IMR-90 (cell line): ENCODE results near the gene ALOXE3. TPM values are rescaled to one million over a fixed set of nuclear protein-coding genes. Genes with fewer than 3 reads are reported as not detected.

Source experiments
- ATAC-seq: fragments of 200-7000 bp; cut with Tn5 transposase; 2 replicates; pipeline ENCODE4 v1.9.1; 2020; ENCODE audit warnings: low read depth, mild to moderate bottlenecking, moderate library complexity
- BruUV-seq: library from RNA; stranded (reverse); fragments of 400-500 nt; replicated peaks from 2 replicates; lab custom pipeline; 2021; lab: Mats Ljungman, UMichigan
- CTCF ChIA-PET: fragments of 300-600 bp; formaldehyde crosslinking; extraction: SDS; loops from one replicate; lab custom pipeline; 2021; ENCODE audit warnings: antibody characterized with exemption; lab: Yijun Ruan, JAX
- POLR2A ChIA-PET: fragments of 300-600 bp; sonication (Branson Sonifier 250); formaldehyde crosslinking; loops from one replicate; lab custom pipeline; 2022; ENCODE audit warnings: antibody characterized with exemption; ENCODE audit not compliant: unreplicated experiment; lab: Charles Lee
- DNase-seq: peaks from one replicate; pipeline ENCODE4 v3.0.0; 2013
- H2AFZ ChIP-seq: replicated peaks from 2 replicates; pipeline ENCODE3; 2013; ENCODE audit warnings: low read length, mild to moderate bottlenecking; ENCODE audit not compliant: poor library complexity
- H2AK5ac ChIP-seq: 2 replicates; pipeline ENCODE4 v1.6.1; 2013; ENCODE audit warnings: low read depth, low read length, inconsistent platforms
- H2AK9ac ChIP-seq: replicated peaks from 2 replicates; pipeline ENCODE3; 2013; ENCODE audit warnings: mild to moderate bottlenecking, low read depth, low read length, moderate library complexity; ENCODE audit not compliant: poor library complexity
- H2BK120ac ChIP-seq: 2 replicates; pipeline ENCODE4 v1.6.1; 2013; ENCODE audit warnings: low read depth, low read length, inconsistent platforms
- H2BK15ac ChIP-seq: 3 replicates; pipeline ENCODE4 v1.6.1; 2013; ENCODE audit warnings: low read depth, low read length, inconsistent platforms
- H2BK20ac ChIP-seq: 2 replicates; pipeline ENCODE4 v1.6.1; 2013; ENCODE audit warnings: low read depth, mild to moderate bottlenecking, inconsistent platforms, low read length, moderate library complexity
- H2BK5ac ChIP-seq: 2 replicates; pipeline ENCODE4 v1.6.1; 2013; ENCODE audit warnings: mild to moderate bottlenecking, low read depth, low read length, inconsistent platforms; ENCODE audit not compliant: poor library complexity, severe bottlenecking
- H3K14ac ChIP-seq: replicated peaks from 2 replicates; pipeline ENCODE4 v1.6.1; 2013; ENCODE audit warnings: low read depth, low read length, inconsistent platforms
- H3K18ac ChIP-seq: 2 replicates; pipeline ENCODE4 v1.6.1; 2013; ENCODE audit warnings: low read depth, low read length, control low read depth
- H3K23ac ChIP-seq: 2 replicates; pipeline ENCODE4 v1.6.1; 2013; ENCODE audit warnings: low read depth, low read length, inconsistent platforms
- H3K27ac ChIP-seq: 2 replicates; pipeline ENCODE4 v1.5.1; 2013; ENCODE audit warnings: mild to moderate bottlenecking, control low read depth, low read length; ENCODE audit not compliant: insufficient read depth
- H3K27me3 ChIP-seq: 2 replicates; pipeline ENCODE4 v1.6.1; 2013; ENCODE audit warnings: low read length; ENCODE audit not compliant: control insufficient read depth, insufficient read depth
- H3K36me3 ChIP-seq: 2 replicates; pipeline ENCODE4 v1.6.1; 2013; ENCODE audit warnings: low read length, mixed read lengths; ENCODE audit not compliant: control insufficient read depth, insufficient read depth
- H3K4ac ChIP-seq: 2 replicates; pipeline ENCODE4 v1.6.1; 2013; ENCODE audit warnings: low read depth, low read length, inconsistent platforms
- H3K4me1 ChIP-seq: 2 replicates; pipeline ENCODE4 v1.6.1; 2013; ENCODE audit warnings: low read length, mixed read lengths; ENCODE audit not compliant: control insufficient read depth, insufficient read depth
- H3K4me2 ChIP-seq: 2 replicates; pipeline ENCODE4 v1.6.1; 2013; ENCODE audit warnings: low read depth, mild to moderate bottlenecking, control low read depth, low read length, moderate library complexity
- H3K4me3 ChIP-seq: 2 replicates; pipeline ENCODE4 v1.5.1; 2013; ENCODE audit warnings: low read depth, mild to moderate bottlenecking, control low read depth, low read length, moderate library complexity; ENCODE audit not compliant: insufficient read depth
- H3K56ac ChIP-seq: 2 replicates; pipeline ENCODE4 v1.6.1; 2013; ENCODE audit warnings: low read length, inconsistent platforms; ENCODE audit not compliant: insufficient read depth; ENCODE audit errors: extremely low read depth
- H3K79me1 ChIP-seq, 2 experiments: 2 replicates each; pipeline ENCODE4 v1.6.1; 2013; ENCODE audit warnings: low read length in 2 of 2, inconsistent platforms in 1 of 2, low read depth in 1 of 2
- H3K9ac ChIP-seq: 2 replicates; pipeline ENCODE4 v1.6.1; 2013; ENCODE audit warnings: low read depth, low read length, control low read depth
- H3K9me1 ChIP-seq: 2 replicates; pipeline ENCODE4 v1.6.1; 2013; ENCODE audit warnings: low read length, inconsistent platforms; ENCODE audit not compliant: insufficient read depth
- H3K9me3 ChIP-seq: 2 replicates; pipeline ENCODE4 v1.6.1; 2013; ENCODE audit warnings: low read length; ENCODE audit not compliant: control insufficient read depth, insufficient read depth
- H4K20me1 ChIP-seq: 2 replicates; pipeline ENCODE4 v1.6.1; 2013; ENCODE audit warnings: low read length, inconsistent platforms; ENCODE audit not compliant: insufficient read depth
- H4K5ac ChIP-seq: 2 replicates; pipeline ENCODE4 v1.6.1; 2013; ENCODE audit warnings: mild to moderate bottlenecking, low read depth, low read length, control low read depth
- H4K8ac ChIP-seq, 2 experiments: 2 replicates each; pipeline ENCODE4 v1.6.1; 2013; ENCODE audit warnings: low read depth in 2 of 2, low read length in 2 of 2, control low read depth in 1 of 2, inconsistent platforms in 1 of 2
- H4K91ac ChIP-seq: 2 replicates; pipeline ENCODE4 v1.6.1; 2013; ENCODE audit warnings: low read depth, low read length, inconsistent platforms; ENCODE audit not compliant: insufficient read depth
- CEBPB ChIP-seq: IDR thresholded peaks from 2 replicates; pipeline ENCODE4 v1.6.1; 2012; ENCODE audit warnings: low read depth, low read length, improper control_type of control experiment
- CHD1 ChIP-seq: IDR thresholded peaks from 2 replicates; pipeline ENCODE4 v1.6.1; 2012; ENCODE audit warnings: low read depth, low read length, improper control_type of control experiment
- FOS ChIP-seq: fragments of 150-350 bp; IDR thresholded peaks from 2 replicates; pipeline ENCODE4 v1.6.1; 2016; ENCODE audit warnings: low read depth, low read length
- MAFK ChIP-seq: IDR thresholded peaks from 2 replicates; pipeline ENCODE4 v1.6.1; 2012; ENCODE audit warnings: low read depth, low read length, improper control_type of control experiment
- MAZ ChIP-seq: IDR thresholded peaks from 2 replicates; pipeline ENCODE4 v1.6.1; 2012; ENCODE audit warnings: low read depth, mild to moderate bottlenecking, low read length, improper control_type of control experiment, moderate library complexity, borderline replicate concordance
- MXI1 ChIP-seq: IDR thresholded peaks from 2 replicates; pipeline ENCODE4 v1.6.1; 2012; ENCODE audit warnings: low read depth, mild to moderate bottlenecking, low read length, moderate library complexity, borderline replicate concordance
- NFE2L2 ChIP-seq: fragments of 150-350 bp; IDR thresholded peaks from 2 replicates; pipeline ENCODE4 v1.6.1; 2016; ENCODE audit warnings: low read depth, mild to moderate bottlenecking, low read length
- RAD21 ChIP-seq: IDR thresholded peaks from 2 replicates; pipeline ENCODE4 v1.6.1; 2012; ENCODE audit warnings: low read length, improper control_type of control experiment
- RCOR1 ChIP-seq: IDR thresholded peaks from 2 replicates; pipeline ENCODE4 v1.6.1; 2012; ENCODE audit warnings: mild to moderate bottlenecking, low read length, improper control_type of control experiment; ENCODE audit not compliant: insufficient replicate concordance
- SMC3 ChIP-seq: fragments of 150-350 bp; IDR thresholded peaks from 2 replicates; pipeline ENCODE4 v1.6.1; 2016; ENCODE audit warnings: low read depth, mild to moderate bottlenecking, antibody characterized with exemption, low read length, moderate library complexity
- WGBS, 2 experiments: methylation state at CpG; one replicate each; pipeline versions ENCODE4 v1.1.5 to v1.1.7; 2013; ENCODE audit warnings: missing lambda C conversion rate in 2 of 2; ENCODE audit not compliant: insufficient read length in 1 of 2; ENCODE audit errors: extremely low coverage in 2 of 2; 5-methylcytosine and 5-hydroxymethylcytosine counted together
- dilution Hi-C: fragments of 300-500 bp; cut with HindIII; formaldehyde crosslinking; loops from one replicate; pipeline ENCODE4 v1.14.3; 2018; ENCODE audit warnings: low sequenced_read_pairs; ENCODE audit not compliant: unreplicated experiment
- in situ Hi-C: fragments of 300-500 bp; cut with MboI; formaldehyde crosslinking; loops from 3 replicates; pipeline ENCODE4 v1.14.3; 2019; ENCODE audit warnings: low sequenced_read_pairs, inconsistent platforms, mixed read lengths
- intact Hi-C: fragments of 100-400 bp; cut with micrococcal nuclease; formaldehyde crosslinking; loops from 2 replicates; pipeline ENCODE4 v1.10.0; 2022
- polyA plus RNA-seq, 3 experiments: library from polyadenylated mRNA; depleted of rRNA; stranded (reverse); fragments of >200 nt; gene quantifications; 2 replicates each; pipeline ENCODE4 v1.2.3, GENCODE V29; 2012; ENCODE audit warnings: low replicate concordance in 1 of 3
- total RNA-seq: library from RNA; depleted of rRNA; stranded (reverse); fragments of >200 nt; gene quantifications from 2 replicates; pipeline ENCODE4 v1.2.3, GENCODE V29; 2012
- TF ChIP-seq, protein P1 (sequence below): fragments of 150-350 bp; IDR thresholded peaks from 2 replicates; pipeline ENCODE4 v1.6.1; 2016; ENCODE audit warnings: low read depth, mild to moderate bottlenecking, low read length, moderate library complexity, borderline replicate concordance
- TF ChIP-seq, protein P2 (sequence below): fragments of 150-350 bp; IDR thresholded peaks from 2 replicates; pipeline ENCODE4 v1.6.1; 2017; ENCODE audit warnings: mild to moderate bottlenecking, antibody characterized with exemption, low read length, low read depth
- TF ChIP-seq, protein P3 (sequence below): conservative IDR thresholded peaks from 2 replicates; pipeline ENCODE4 v1.5.1; 2012; ENCODE audit warnings: mild to moderate bottlenecking, low read depth, low read length, improper control_type of control experiment

The ALOXE3 gene
- total and polyA plus RNA-seq, 2 of the 4 experiments (the other 2 are of a cell fraction) = under 0.01 to 0.26 TPM

DNA sequence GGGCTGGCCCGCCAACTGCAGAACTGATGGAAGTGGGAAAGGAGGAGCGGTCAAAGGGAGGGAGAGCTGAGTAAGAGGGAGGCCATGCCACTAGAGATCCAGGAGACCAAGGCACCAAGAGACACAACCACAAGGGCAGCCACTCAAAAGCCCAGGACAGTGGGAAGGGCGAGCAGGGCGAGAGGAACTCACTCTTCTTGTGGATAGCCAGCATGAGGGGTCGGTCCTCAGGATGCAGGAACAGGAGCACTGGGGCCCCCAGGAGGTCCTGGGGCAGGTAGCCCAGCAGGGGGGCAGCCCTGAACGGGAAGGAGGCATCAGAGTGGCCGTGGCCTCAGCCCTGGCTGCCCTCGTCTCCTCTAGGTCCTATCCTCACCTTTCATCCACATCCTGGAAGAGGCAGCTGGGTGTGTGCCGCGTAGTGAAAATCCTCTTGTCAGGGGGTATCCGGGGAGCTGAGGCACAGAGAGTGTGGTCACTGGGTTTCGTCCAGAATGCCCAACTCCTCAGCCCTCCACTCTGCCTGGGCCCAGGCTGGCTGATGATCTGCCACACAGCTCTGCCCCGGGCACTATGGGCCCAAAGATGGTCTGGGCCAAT, 29.6 kb upstream of the ALOXE3 start:
- Histone ChIP-seq H3K56ac (no peak overlapping the region), H2BK15ac (no peak overlapping the region), H3K4ac (no peak overlapping the region), H2BK5ac (no peak overlapping the region), H3K27ac (no peak overlapping the region), H2AFZ (no peak overlapping the region), H3K4me3 (no peak overlapping the region), H3K4me1 (peaks cover 10% of the 10 kb centered on the region), H3K4me2 (no peak overlapping the region), H2BK20ac (no peak overlapping the region), H4K5ac (no peak overlapping the region), H2AK5ac (no peak overlapping the region), H2AK9ac (no peak overlapping the region), H3K9me3 (no peaks in the 10 kb centered on the region), H3K27me3 (no peaks in the 10 kb centered on the region), H2BK120ac (no peak overlapping the region), H4K20me1 (peaks cover 9% of the 10 kb centered on the region), H3K23ac (no peak overlapping the region), H3K18ac (no peak overlapping the region), H3K36me3 (peaks cover 53% of the 10 kb centered on the region), H3K9me1 (peaks cover 11% of the 10 kb centered on the region), H3K9ac (no peak overlapping the region), H3K79me1 (peaks cover 3 to 19% of the 10 kb centered on the region in 2 experiments; a peak in 2 of 4 replicates), H4K8ac (no peak overlapping the region), H3K14ac (no peak overlapping the region), H4K91ac (no peak overlapping the region)
- BruUV-seq = no TSS peak
- intact Hi-C loops = no loop called here
- CTCF ChIA-PET = interaction anchor here (0.6 kb wide), 1 partner anchor 28 kb away, joined by 3 read pairs; no protein-coding TSS in a partner anchor
- ATAC-seq = no peak
- POLR2A ChIA-PET = no interaction called here
- dilution Hi-C loops = no loop called here
- DNase-seq = no peak
- TF ChIP-seq, protein P1, sequence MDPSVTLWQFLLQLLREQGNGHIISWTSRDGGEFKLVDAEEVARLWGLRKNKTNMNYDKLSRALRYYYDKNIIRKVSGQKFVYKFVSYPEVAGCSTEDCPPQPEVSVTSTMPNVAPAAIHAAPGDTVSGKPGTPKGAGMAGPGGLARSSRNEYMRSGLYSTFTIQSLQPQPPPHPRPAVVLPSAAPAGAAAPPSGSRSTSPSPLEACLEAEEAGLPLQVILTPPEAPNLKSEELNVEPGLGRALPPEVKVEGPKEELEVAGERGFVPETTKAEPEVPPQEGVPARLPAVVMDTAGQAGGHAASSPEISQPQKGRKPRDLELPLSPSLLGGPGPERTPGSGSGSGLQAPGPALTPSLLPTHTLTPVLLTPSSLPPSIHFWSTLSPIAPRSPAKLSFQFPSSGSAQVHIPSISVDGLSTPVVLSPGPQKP = no peak
- TF ChIP-seq CHD1 (no peak), NFE2L2 (no peak), SMC3 (no peak), MXI1 (no peak), RCOR1 (no peak), RAD21 (no peak), MAFK (no peak), CEBPB (no peak), FOS (no peak), MAZ (no peak)
- TF ChIP-seq, protein P2, sequence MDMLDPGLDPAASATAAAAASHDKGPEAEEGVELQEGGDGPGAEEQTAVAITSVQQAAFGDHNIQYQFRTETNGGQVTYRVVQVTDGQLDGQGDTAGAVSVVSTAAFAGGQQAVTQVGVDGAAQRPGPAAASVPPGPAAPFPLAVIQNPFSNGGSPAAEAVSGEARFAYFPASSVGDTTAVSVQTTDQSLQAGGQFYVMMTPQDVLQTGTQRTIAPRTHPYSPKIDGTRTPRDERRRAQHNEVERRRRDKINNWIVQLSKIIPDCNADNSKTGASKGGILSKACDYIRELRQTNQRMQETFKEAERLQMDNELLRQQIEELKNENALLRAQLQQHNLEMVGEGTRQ = no peak
- TF ChIP-seq, protein P3, sequence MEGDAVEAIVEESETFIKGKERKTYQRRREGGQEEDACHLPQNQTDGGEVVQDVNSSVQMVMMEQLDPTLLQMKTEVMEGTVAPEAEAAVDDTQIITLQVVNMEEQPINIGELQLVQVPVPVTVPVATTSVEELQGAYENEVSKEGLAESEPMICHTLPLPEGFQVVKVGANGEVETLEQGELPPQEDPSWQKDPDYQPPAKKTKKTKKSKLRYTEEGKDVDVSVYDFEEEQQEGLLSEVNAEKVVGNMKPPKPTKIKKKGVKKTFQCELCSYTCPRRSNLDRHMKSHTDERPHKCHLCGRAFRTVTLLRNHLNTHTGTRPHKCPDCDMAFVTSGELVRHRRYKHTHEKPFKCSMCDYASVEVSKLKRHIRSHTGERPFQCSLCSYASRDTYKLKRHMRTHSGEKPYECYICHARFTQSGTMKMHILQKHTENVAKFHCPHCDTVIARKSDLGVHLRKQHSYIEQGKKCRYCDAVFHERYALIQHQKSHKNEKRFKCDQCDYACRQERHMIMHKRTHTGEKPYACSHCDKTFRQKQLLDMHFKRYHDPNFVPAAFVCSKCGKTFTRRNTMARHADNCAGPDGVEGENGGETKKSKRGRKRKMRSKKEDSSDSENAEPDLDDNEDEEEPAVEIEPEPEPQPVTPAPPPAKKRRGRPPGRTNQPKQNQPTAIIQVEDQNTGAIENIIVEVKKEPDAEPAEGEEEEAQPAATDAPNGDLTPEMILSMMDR = no peak
- WGBS, 2 experiments = 74% methylated on average over 4 of the region's 13 CpGs; no CpG with 5 or more reads in 1 of the 2 experiments
- in situ Hi-C loops = no loop called here
